Loucy (cell line): ENCODE data around the gene CNIH3.

ENCODE experiments used
- H2AFZ ChIP-seq: fragments of 200-600 bp; sonication (generic); 2 replicates; pipeline ENCODE4 v1.6.0; 2016; ENCODE audit warnings: antibody characterized with exemption, mild to moderate bottlenecking, low read length, moderate library complexity
- H3F3A ChIP-seq: fragments of 200-600 bp; 2 replicates; pipeline ENCODE4 v1.6.0; 2016; ENCODE audit warnings: antibody characterized with exemption, low read depth, mild to moderate bottlenecking
- H3K27me3 ChIP-seq: fragments of 200-600 bp; sonication (generic); 2 replicates; pipeline ENCODE4 v1.6.1; 2014; ENCODE audit warnings: low read length, mild to moderate bottlenecking; ENCODE audit not compliant: insufficient read depth, poor library complexity, severe bottlenecking
- H3K36me3 ChIP-seq: fragments of 200-600 bp; sonication (generic); 2 replicates; pipeline ENCODE4 v1.6.1; 2016; ENCODE audit warnings: low read length; ENCODE audit not compliant: insufficient read depth
- H3K4me1 ChIP-seq: fragments of 200-600 bp; sonication (generic); 2 replicates; pipeline ENCODE4 v1.5.1; 2014; ENCODE audit warnings: low read length, mild to moderate bottlenecking; ENCODE audit not compliant: insufficient read depth, poor library complexity, severe bottlenecking
- H3K4me2 ChIP-seq: fragments of 200-600 bp; sonication (generic); 2 replicates; pipeline ENCODE4 v1.6.0; 2014; ENCODE audit warnings: antibody characterized with exemption, low read length, low read depth, mild to moderate bottlenecking; ENCODE audit not compliant: poor library complexity, severe bottlenecking
- H3K4me3 ChIP-seq: fragments of 200-600 bp; sonication (generic); 2 replicates; pipeline ENCODE4 v1.5.1; 2014; ENCODE audit warnings: low read length, mild to moderate bottlenecking, mixed read lengths; ENCODE audit not compliant: poor library complexity, severe bottlenecking
- H3K79me2 ChIP-seq: fragments of 200-600 bp; sonication (generic); 2 replicates; pipeline ENCODE4 v1.6.1; 2014; ENCODE audit warnings: low read length; ENCODE audit not compliant: insufficient read depth
- H3K9ac ChIP-seq: fragments of 200-600 bp; sonication (generic); 2 replicates; pipeline ENCODE4 v1.6.0; 2014; ENCODE audit warnings: mild to moderate bottlenecking, low read depth, low read length, moderate library complexity; ENCODE audit not compliant: poor library complexity, severe bottlenecking
- H3K9me2 ChIP-seq: fragments of 200-600 bp; sonication (generic); replicated peaks from 2 replicates; pipeline ENCODE4 v1.6.1; 2016; ENCODE audit warnings: low read depth, low read length, mixed read lengths
- H3K9me3 ChIP-seq: fragments of 200-600 bp; sonication (generic); 2 replicates; pipeline ENCODE4 v1.6.1; 2014; ENCODE audit warnings: mild to moderate bottlenecking, antibody characterized with exemption, low read length, low read depth; ENCODE audit not compliant: insufficient read depth
- H4K20me1 ChIP-seq: fragments of 200-600 bp; sonication (generic); 2 replicates; pipeline ENCODE4 v1.6.0; 2014; ENCODE audit warnings: antibody characterized with exemption, low read length, mild to moderate bottlenecking; ENCODE audit not compliant: insufficient read depth, poor library complexity, severe bottlenecking
- EZH2phosphoT487 ChIP-seq: fragments of 200-600 bp; IDR thresholded peaks from 2 replicates; pipeline ENCODE4 v1.6.1; 2018; ENCODE audit warnings: antibody characterized with exemption, mild to moderate bottlenecking, moderate library complexity, borderline replicate concordance
- TF ChIP-seq, protein P1 (sequence below): fragments of 200-600 bp; sonication (generic); conservative IDR thresholded peaks from 2 replicates; pipeline ENCODE4 v1.5.1; 2014; ENCODE audit warnings: mild to moderate bottlenecking, antibody characterized with exemption, low read length

CNIH3 gene

DNA sequence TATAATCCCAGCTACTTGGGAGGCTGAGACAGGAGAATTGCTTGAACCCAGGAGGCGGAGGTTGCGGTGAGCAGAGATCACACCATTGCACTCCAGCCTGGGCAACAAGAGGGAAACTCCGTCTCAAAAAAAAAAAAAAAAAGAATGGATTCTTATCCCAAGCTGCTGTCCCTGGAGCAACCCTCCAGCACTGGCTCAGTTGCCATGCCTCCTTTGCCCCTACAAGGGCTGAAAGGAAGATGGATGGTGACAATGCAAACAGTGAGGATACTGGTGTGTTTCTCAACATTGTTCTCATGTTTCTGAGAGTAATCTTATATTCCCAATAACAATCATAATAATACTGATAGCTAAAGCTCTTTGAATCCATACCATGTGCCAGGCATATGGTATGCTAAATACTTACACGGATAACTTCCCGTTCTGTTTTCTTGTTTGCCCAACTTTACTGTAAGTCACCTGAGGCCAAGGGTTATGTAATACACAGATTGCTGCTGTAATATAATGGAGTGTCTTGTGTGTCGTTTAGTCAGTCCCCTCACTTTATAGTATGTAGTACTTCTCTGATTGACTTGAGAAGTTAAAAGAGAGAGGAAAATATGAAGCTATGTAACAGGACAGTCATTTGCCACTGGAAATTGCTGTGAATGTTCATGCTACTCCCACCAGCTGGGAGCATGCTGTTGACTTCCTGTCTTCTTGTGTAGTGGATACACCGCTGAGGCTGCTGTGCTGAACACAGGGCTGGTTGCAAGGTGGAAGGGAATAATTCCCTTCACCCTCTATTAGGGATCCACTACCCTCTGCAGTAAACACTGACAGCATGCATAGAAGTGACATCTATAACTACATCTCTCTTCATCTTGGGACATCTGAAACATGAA is 153.6 kb downstream of the CNIH3 start:
- no peaks in the 10 kb centered on the region for H3K9me3 ChIP-seq
- H3K9me2 ChIP-seq: no peaks in the 10 kb centered on the region
- no peaks in the 10 kb centered on the region for H3F3A ChIP-seq
- no peaks in the 10 kb centered on the region for H3K36me3 ChIP-seq
- no peak for TF ChIP-seq EZH2phosphoT487
- TF ChIP-seq, protein P1, sequence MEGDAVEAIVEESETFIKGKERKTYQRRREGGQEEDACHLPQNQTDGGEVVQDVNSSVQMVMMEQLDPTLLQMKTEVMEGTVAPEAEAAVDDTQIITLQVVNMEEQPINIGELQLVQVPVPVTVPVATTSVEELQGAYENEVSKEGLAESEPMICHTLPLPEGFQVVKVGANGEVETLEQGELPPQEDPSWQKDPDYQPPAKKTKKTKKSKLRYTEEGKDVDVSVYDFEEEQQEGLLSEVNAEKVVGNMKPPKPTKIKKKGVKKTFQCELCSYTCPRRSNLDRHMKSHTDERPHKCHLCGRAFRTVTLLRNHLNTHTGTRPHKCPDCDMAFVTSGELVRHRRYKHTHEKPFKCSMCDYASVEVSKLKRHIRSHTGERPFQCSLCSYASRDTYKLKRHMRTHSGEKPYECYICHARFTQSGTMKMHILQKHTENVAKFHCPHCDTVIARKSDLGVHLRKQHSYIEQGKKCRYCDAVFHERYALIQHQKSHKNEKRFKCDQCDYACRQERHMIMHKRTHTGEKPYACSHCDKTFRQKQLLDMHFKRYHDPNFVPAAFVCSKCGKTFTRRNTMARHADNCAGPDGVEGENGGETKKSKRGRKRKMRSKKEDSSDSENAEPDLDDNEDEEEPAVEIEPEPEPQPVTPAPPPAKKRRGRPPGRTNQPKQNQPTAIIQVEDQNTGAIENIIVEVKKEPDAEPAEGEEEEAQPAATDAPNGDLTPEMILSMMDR: no peak
- no peak overlapping the region for H3K9ac ChIP-seq
- H3K4me2 ChIP-seq: no peak overlapping the region
- no peaks in the 10 kb centered on the region for H3K27me3 ChIP-seq
- H3K4me1 ChIP-seq: peaks cover 8% of the 10 kb centered on the region
- H3K4me3 ChIP-seq: no peak overlapping the region
- no peaks in the 10 kb centered on the region for H4K20me1 ChIP-seq
- no peak overlapping the region for H2AFZ ChIP-seq
- no peaks in the 10 kb centered on the region for H3K79me2 ChIP-seq

DNA sequence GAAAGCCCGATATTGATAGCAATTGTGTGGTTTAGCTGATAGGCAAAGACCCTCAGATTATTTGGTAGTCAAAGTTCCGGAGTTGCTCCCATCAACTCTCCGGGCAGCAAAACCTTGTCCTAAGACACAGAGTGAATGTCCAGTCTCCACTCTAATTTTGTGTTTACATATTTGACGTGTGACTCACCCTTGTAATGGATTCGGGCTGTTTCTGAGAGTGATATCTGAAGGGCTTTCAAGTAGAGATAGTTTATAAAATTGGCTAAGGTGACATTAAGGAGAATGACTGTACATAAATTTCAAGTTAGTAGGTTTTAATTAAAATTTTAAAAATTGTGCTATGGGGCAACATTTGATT is 154.2 kb downstream of the CNIH3 start:
- no peak overlapping the region for H2AFZ ChIP-seq
- H3K4me2 ChIP-seq: no peak overlapping the region
- H3K4me3 ChIP-seq: no peak overlapping the region
- H3K4me1 ChIP-seq: peaks cover 8% of the 10 kb centered on the region
- H3F3A ChIP-seq: no peaks in the 10 kb centered on the region
- H4K20me1 ChIP-seq: no peaks in the 10 kb centered on the region
- H3K9me2 ChIP-seq: no peaks in the 10 kb centered on the region
- TF ChIP-seq, protein P1: no peak
- no peak for TF ChIP-seq EZH2phosphoT487
- no peaks in the 10 kb centered on the region for H3K9me3 ChIP-seq
- no peaks in the 10 kb centered on the region for H3K27me3 ChIP-seq
- no peaks in the 10 kb centered on the region for H3K79me2 ChIP-seq
- no peaks in the 10 kb centered on the region for H3K36me3 ChIP-seq
- H3K9ac ChIP-seq: no peak overlapping the region

DNA sequence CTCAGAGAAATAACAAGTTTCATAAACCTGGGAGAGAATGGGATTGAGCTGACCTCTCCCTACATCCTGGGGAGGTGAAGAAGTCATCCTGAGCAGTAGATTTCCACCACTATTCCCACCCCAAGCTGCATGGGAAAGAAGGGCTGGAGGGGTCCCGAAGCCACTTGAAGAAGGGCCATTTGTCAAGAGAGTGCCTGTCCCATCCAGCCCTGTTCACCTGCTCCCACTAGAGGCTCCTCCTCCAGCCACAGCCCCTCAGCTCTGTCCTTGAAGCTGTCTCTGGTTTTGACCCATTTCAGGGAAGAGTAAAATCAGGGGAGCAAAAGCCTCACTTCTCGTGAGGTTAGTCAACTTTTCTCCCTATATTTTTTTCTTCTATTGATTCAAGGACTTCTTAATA is 157.5 kb downstream of the CNIH3 start:
- TF ChIP-seq EZH2phosphoT487: no peak
- TF ChIP-seq, protein P1: no peak
- H3K79me2 ChIP-seq: no peaks in the 10 kb centered on the region
- H3K9me2 ChIP-seq: no peaks in the 10 kb centered on the region
- H3K4me1 ChIP-seq: peaks cover 8% of the 10 kb centered on the region
- no peaks in the 10 kb centered on the region for H4K20me1 ChIP-seq
- H3K4me3 ChIP-seq: no peak overlapping the region
- no peaks in the 10 kb centered on the region for H3F3A ChIP-seq
- H3K9ac ChIP-seq: no peak overlapping the region
- H3K27me3 ChIP-seq: no peaks in the 10 kb centered on the region
- H3K4me2 ChIP-seq: no peak overlapping the region
- no peaks in the 10 kb centered on the region for H3K9me3 ChIP-seq
- H3K36me3 ChIP-seq: no peaks in the 10 kb centered on the region
- H2AFZ ChIP-seq: 0 out of 2 replicates have a peak overlapping the region, but pooled peaks have one; percentile 84
